Umbilical cord (tissue), 2 donors: ENCODE measurements around the gene ASIC4. TPM values are rescaled to one million over a fixed set of nuclear protein-coding genes. Genes with fewer than 3 reads are reported as not detected.

Experiments
- DNase-seq: peaks from one replicate; pipeline ENCODE4 v3.0.0-alpha.2; 2015; ENCODE audit warnings: low spot score
- total RNA-seq: library from RNA; depleted of rRNA; stranded (reverse); fragments of >200 nt; gene quantifications from one replicate; pipeline ENCODE4 v1.2.3, GENCODE V29; 2014; ENCODE audit warnings: low replicate concordance; ENCODE audit not compliant: insufficient read depth

Gene ASIC4
- 0.96 TPM for total RNA-seq

GRCh38 chr2:219514196-219514761 lies at the start of gene ASIC4:
ASIC4 (plus strand) TSS chr2:219514482; CDS start chr2:219514725, 243 bp downstream.
- no peak for DNase-seq

GRCh38 chr2:219465659-219466561 lies 48.4 kb upstream of the ASIC4 start:
- no peak for DNase-seq

- DNase-seq, result no peak
Observed at GRCh38 chr2:219466816-219467735, 47.2 kb upstream of the ASIC4 start.

- DNase-seq, result no peak
Observed at GRCh38 chr2:219467736-219468075, 46.6 kb upstream of the ASIC4 start.

- DNase-seq, result no peak
Observed at GRCh38 chr2:219468410-219469185, 45.7 kb upstream of the ASIC4 start.

GRCh38 chr2:219469186-219469724 lies 45.0 kb upstream of the ASIC4 start:
- no peak for DNase-seq

- DNase-seq, result no peak
Observed at GRCh38 chr2:219470429-219470828, 43.9 kb upstream of the ASIC4 start.

- no peak for DNase-seq
Observed at GRCh38 chr2:219471476-219472371, 42.6 kb upstream of the ASIC4 start.

- DNase-seq, result no peak
Observed at GRCh38 chr2:219472629-219473187, 41.6 kb upstream of the ASIC4 start.

- DNase-seq, result no peak
Observed at GRCh38 chr2:219473511-219473910, 40.8 kb upstream of the ASIC4 start.

- no peak for DNase-seq
Observed at GRCh38 chr2:219474285-219475060, 39.8 kb upstream of the ASIC4 start.

- DNase-seq, result no peak
Observed at GRCh38 chr2:219475278-219475677, 39.0 kb upstream of the ASIC4 start.

GRCh38 chr2:219475697-219476651 lies 38.3 kb upstream of the ASIC4 start:
- DNase-seq, result peak; percentile 55

- no peak for DNase-seq
Observed at GRCh38 chr2:219476652-219477151, 37.6 kb upstream of the ASIC4 start.

GRCh38 chr2:219477179-219477578 lies 37.1 kb upstream of the ASIC4 start:
- no peak for DNase-seq

- no peak for DNase-seq
Observed at GRCh38 chr2:219477815-219478214, 36.5 kb upstream of the ASIC4 start.

GRCh38 chr2:219478916-219479315 lies 35.4 kb upstream of the ASIC4 start:
- DNase-seq, result no peak
